Esophagus muscularis mucosa (tissue), 2 donors: Measurements from ENCODE around the gene PLXNA4.

Experiments
- POLR2A ChIP-seq: fragments of 450-650 bp; IDR thresholded peaks from one replicate; pipeline ENCODE4 v1.6.1; 2017; ENCODE audit warnings: antibody characterized with exemption, moderate library complexity, mild to moderate bottlenecking, low read depth
- POLR2AphosphoS5 ChIP-seq, 2 donors: sonication (generic); formaldehyde crosslinking; IDR thresholded peaks; one replicate each; pipeline ENCODE4 v1.6.1; 2017; ENCODE audit warnings: antibody characterized with exemption in 2 of 2

- TF ChIP-seq POLR2AphosphoS5 (IDR thresholded peaks at IDR 0.05) (no peak), POLR2A (no peak)
Measured at GRCh38 chr7:132131196-132131595, 445.1 kb downstream of the PLXNA4 start.
